Endothelial cell of umbilical vein (primary cell): Measurements from ENCODE around the gene NELFCD. TPM values are rescaled to one million over a fixed set of nuclear protein-coding genes. Genes with fewer than 3 reads are reported as not detected.

Experiments
- BruUV-seq: library from RNA; stranded (reverse); fragments of 400-500 nt; replicated peaks from 2 replicates; lab custom pipeline; 2021; lab: Mats Ljungman, UMichigan
- CTCF ChIA-PET: fragments of 300-600, 350-600 bp; sonication (Branson Sonifier 250); formaldehyde crosslinking; loops from one replicate; lab custom pipeline; 2021; ENCODE audit warnings: antibody characterized with exemption, inconsistent platforms; lab: Charles Lee
- POLR2A ChIA-PET: fragments of 300-600, 350-600 bp; sonication (Branson Sonifier 250); formaldehyde crosslinking; loops from one replicate; lab custom pipeline; 2021; ENCODE audit warnings: antibody characterized with exemption, inconsistent platforms; lab: Charles Lee
- DNase-seq: peaks from one replicate; pipeline ENCODE4 v3.0.0-alpha.2; 2011; ENCODE audit warnings: low read depth, low spot score
- FAIRE-seq: peaks from 2 replicates; lab custom pipeline; 2011; peaks lifted over from hg19 to GRCh38; lab: Jason Lieb, UNC
- H2AFZ ChIP-seq: 2 replicates; pipeline ENCODE4 v1.6.0; 2012; ENCODE audit warnings: low read depth, low read length, control low read depth, inconsistent platforms
- H3K27ac ChIP-seq: 2 replicates; pipeline ENCODE4 v1.5.1; 2011; ENCODE audit warnings: low read depth, mild to moderate bottlenecking, control low read depth, low read length, moderate library complexity; ENCODE audit not compliant: insufficient read depth
- H3K27me3 ChIP-seq, 2 experiments: 2 replicates each; pipeline versions ENCODE4 v1.6.0 to v1.6.1; 2011; ENCODE audit warnings: low read length in 2 of 2, mixed read lengths in 1 of 2; ENCODE audit not compliant: control insufficient read depth in 2 of 2, insufficient read depth in 2 of 2
- H3K36me3 ChIP-seq, 2 experiments: 2 replicates in 1 of 2; 3 replicates in 1 of 2; pipeline ENCODE4 v1.5.1; 2011; ENCODE audit warnings: low read length in 2 of 2, mild to moderate bottlenecking in 1 of 2, moderate library complexity in 1 of 2; ENCODE audit not compliant: control insufficient read depth in 2 of 2, insufficient read depth in 2 of 2; ENCODE audit errors: extremely low read depth in 1 of 2
- H3K4me1 ChIP-seq: 3 replicates; pipeline ENCODE4 v1.5.1; 2011; ENCODE audit warnings: mild to moderate bottlenecking, low read length; ENCODE audit not compliant: control insufficient read depth, insufficient read depth; ENCODE audit errors: extremely low read depth
- H3K4me2 ChIP-seq: 2 replicates; pipeline ENCODE4 v1.6.1; 2011; ENCODE audit warnings: low read length, control low read depth, mixed read lengths; ENCODE audit not compliant: insufficient read depth
- H3K4me3 ChIP-seq, 3 experiments: fragments of 200-600 bp in 1 of 3; sonication (generic), shearing (Covaris generic) in 1 of 3; replicated peaks in 1 of 3; 2 replicates each; pipeline ENCODE4 v1.5.1; 2011 to 2016; ENCODE audit warnings: control low read depth in 3 of 3, low read length in 3 of 3, mild to moderate bottlenecking in 2 of 3, inconsistent platforms in 1 of 3, low read depth in 1 of 3, moderate library complexity in 1 of 3; ENCODE audit not compliant: insufficient read depth in 1 of 3
- H3K79me2 ChIP-seq: 2 replicates; pipeline ENCODE4 v1.6.0; 2012; ENCODE audit warnings: low read length, inconsistent platforms; ENCODE audit not compliant: control insufficient read depth, insufficient read depth
- H3K9ac ChIP-seq: replicated peaks from 2 replicates; pipeline ENCODE3; 2011; ENCODE audit warnings: low read length, control low read depth; ENCODE audit not compliant: insufficient read depth; ENCODE audit errors: extremely low read depth
- H3K9me1 ChIP-seq: replicated peaks from 3 replicates; pipeline ENCODE4 v1.6.0; 2011; ENCODE audit warnings: mild to moderate bottlenecking, low read length; ENCODE audit not compliant: control insufficient read depth, insufficient read depth; ENCODE audit errors: extremely low read depth
- H3K9me3 ChIP-seq: replicated peaks from 2 replicates; pipeline ENCODE4 v1.5.1; 2012; ENCODE audit warnings: low read length, inconsistent platforms; ENCODE audit not compliant: control insufficient read depth, insufficient read depth
- H4K20me1 ChIP-seq: replicated peaks from 2 replicates; pipeline ENCODE3; 2011; ENCODE audit warnings: mild to moderate bottlenecking, low read length; ENCODE audit not compliant: control insufficient read depth, insufficient read depth; ENCODE audit errors: extremely low read depth
- EZH2 ChIP-seq: IDR thresholded peaks from 2 replicates; pipeline ENCODE4 v1.6.1; 2012; ENCODE audit warnings: borderline replicate concordance, low read depth, mild to moderate bottlenecking, moderate library complexity, low read length, inconsistent platforms; ENCODE audit not compliant: severe bottlenecking
- GATA2 ChIP-seq: IDR thresholded peaks from 2 replicates; pipeline ENCODE4 v1.7.0; 2011; ENCODE audit warnings: low read depth, mild to moderate bottlenecking, moderate library complexity, mixed read lengths, low read length; ENCODE audit not compliant: insufficient read length, insufficient read depth
- JUN ChIP-seq: IDR thresholded peaks from 2 replicates; pipeline ENCODE4 v1.6.1; 2011; ENCODE audit warnings: borderline replicate concordance, low read depth; ENCODE audit not compliant: insufficient read length, insufficient read depth
- MYC ChIP-seq: IDR thresholded peaks from one replicate; pipeline ENCODE4 v1.6.1; 2011; ENCODE audit warnings: mild to moderate bottlenecking, low read depth, low read length
- POLR2A ChIP-seq: IDR thresholded peaks from 2 replicates; pipeline ENCODE4 v1.6.1; 2012; ENCODE audit warnings: low read depth, mild to moderate bottlenecking, control low read depth, low read length
- dilution Hi-C: fragments of 300-500 bp; cut with MboI; formaldehyde crosslinking; loops from one replicate; pipeline ENCODE4 v1.15.0; 2019; ENCODE audit warnings: low sequenced_read_pairs; ENCODE audit not compliant: extremely low pct_ligation_motif_present
- intact Hi-C: fragments of 100-400 bp; cut with micrococcal nuclease; formaldehyde crosslinking; loops from one replicate; pipeline ENCODE4 v1.10.0; 2022
- polyA plus RNA-seq, 4 experiments: library from polyadenylated mRNA; depleted of rRNA in 3 of 4; stranded (reverse) in 3 of 4; unstranded in 1 of 4; fragments of >200 nt; gene quantifications; 2 replicates each; pipeline versions ENCODE4 v1.2.1 to v1.2.3, GENCODE V29; 2011 to 2012; ENCODE audit warnings: missing spikeins in 1 of 4
- total RNA-seq: library from RNA; stranded (reverse); gene quantifications from 2 replicates; pipeline ENCODE4 v1.2.3, GENCODE V29; 2021
- TF ChIP-seq, protein P1 (sequence below), 2 donors: IDR thresholded peaks; 1 replicate in 1 of 2; 2 replicates in 1 of 2; pipeline ENCODE4 v1.5.1; 2011; ENCODE audit warnings: low read length in 2 of 2, mild to moderate bottlenecking in 2 of 2, moderate library complexity in 2 of 2, control low read depth in 1 of 2, inconsistent platforms in 1 of 2, low read depth in 1 of 2; ENCODE audit not compliant: insufficient read depth in 1 of 2; ENCODE audit errors: extremely low read depth in 1 of 2

The NELFCD gene
- total and polyA plus RNA-seq, 2 donors (not counting 3 experiments of a cell fraction or from before 2014, with no cell fraction given) = 90.1 to 92.5 TPM

DNA sequence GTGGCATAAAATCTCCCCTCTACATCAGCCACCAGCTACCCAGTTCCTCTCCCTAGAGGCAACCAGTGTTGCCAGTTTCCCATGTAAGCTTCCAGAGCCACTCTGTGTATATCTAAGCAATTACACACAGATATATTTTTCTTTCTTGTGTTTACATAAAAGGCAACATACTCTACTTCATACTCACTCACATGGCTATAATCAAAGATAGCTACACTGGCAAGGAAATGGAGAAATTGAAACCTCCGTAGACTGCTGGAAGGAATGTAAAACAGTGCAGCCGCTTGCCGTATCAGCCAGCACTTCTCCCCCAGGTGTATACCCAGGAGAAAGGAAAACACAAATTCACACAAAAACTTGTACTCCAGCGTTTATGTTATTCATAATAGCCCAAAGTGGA lies 38.5 kb upstream of the NELFCD start:
- Histone ChIP-seq H3K4me2 (no peak overlapping the region), H2AFZ (no peak overlapping the region), H3K4me3 (no peak overlapping the region), H3K27me3 (peaks cover 3 to 12% of the 10 kb centered on the region in 2 experiments), H3K27ac (no peak overlapping the region), H4K20me1 (no peaks in the 10 kb centered on the region), H3K9me3 (no peaks in the 10 kb centered on the region), H3K9ac (no peak overlapping the region), H3K79me2 (no peaks in the 10 kb centered on the region), H3K36me3 (no peaks in the 10 kb centered on the region), H3K4me1 (no peaks in the 10 kb centered on the region), H3K9me1 (no peaks in the 10 kb centered on the region)
- DNase-seq (no peak), FAIRE-seq (no peak)
- BruUV-seq = no TSS peak
- TF ChIP-seq EZH2 (no peak), MYC (no peak), POLR2A (no peak)
- TF ChIP-seq, protein P1, sequence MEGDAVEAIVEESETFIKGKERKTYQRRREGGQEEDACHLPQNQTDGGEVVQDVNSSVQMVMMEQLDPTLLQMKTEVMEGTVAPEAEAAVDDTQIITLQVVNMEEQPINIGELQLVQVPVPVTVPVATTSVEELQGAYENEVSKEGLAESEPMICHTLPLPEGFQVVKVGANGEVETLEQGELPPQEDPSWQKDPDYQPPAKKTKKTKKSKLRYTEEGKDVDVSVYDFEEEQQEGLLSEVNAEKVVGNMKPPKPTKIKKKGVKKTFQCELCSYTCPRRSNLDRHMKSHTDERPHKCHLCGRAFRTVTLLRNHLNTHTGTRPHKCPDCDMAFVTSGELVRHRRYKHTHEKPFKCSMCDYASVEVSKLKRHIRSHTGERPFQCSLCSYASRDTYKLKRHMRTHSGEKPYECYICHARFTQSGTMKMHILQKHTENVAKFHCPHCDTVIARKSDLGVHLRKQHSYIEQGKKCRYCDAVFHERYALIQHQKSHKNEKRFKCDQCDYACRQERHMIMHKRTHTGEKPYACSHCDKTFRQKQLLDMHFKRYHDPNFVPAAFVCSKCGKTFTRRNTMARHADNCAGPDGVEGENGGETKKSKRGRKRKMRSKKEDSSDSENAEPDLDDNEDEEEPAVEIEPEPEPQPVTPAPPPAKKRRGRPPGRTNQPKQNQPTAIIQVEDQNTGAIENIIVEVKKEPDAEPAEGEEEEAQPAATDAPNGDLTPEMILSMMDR (IDR thresholded peaks at IDR 0.05; ENCODE audit: extremely low read depth in 1 of 2, insufficient read depth in 1 of 2, low read depth in 1 of 2, low read length in 2 of 2) = no peak
- ChIA-PET POLR2A (interaction anchor here (0.7 kb wide), 1 partner anchor 13 kb away, joined by 3 read pairs; no protein-coding TSS in a partner anchor), CTCF (no interaction called here)
- intact Hi-C loops = no loop called here
- dilution Hi-C loops = no loop called here

DNA sequence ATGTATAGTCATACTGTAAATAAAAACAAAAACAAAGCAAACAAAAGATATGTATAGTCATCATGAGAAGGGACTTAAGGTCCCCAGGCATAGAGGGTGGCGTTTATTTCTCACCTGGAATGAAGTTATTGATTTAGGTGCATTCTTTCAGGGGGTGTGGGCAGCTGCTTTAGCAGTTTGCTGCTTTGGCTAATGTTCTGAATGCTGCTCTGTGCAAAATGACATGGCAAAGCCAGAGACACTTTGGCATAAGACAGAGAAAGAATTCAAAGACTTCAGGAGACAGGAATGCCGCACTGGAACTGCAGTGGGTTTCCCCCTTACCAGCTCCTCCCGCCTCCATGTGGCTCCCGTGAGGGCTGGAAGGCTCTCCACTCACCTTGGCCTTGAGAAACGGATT lies 36.4 kb upstream of the NELFCD start:
- no peak overlapping the region for H2AFZ ChIP-seq
- no peaks in the 10 kb centered on the region for H4K20me1 ChIP-seq
- TF ChIP-seq, protein P1 (IDR thresholded peaks at IDR 0.05; ENCODE audit: extremely low read depth in 1 of 2, insufficient read depth in 1 of 2, low read depth in 1 of 2, low read length in 2 of 2) = no peak
- TF ChIP-seq MYC (no peak), GATA2 (no peak), JUN (no peak)
- no peak overlapping the region for H3K9ac ChIP-seq
- DNase-seq (no peak), FAIRE-seq (no peak)
- ChIA-PET POLR2A (no interaction called here), CTCF (no interaction called here)
- intact Hi-C loops (no loop called here), dilution Hi-C loops (no loop called here)
- no peak overlapping the region for H3K4me2 ChIP-seq
- no peaks in the 10 kb centered on the region for H3K9me3 ChIP-seq
- no peak overlapping the region for H3K27ac ChIP-seq
- H3K36me3 ChIP-seq = no peaks in the 10 kb centered on the region
- no peak overlapping the region for H3K4me3 ChIP-seq
- no peaks in the 10 kb centered on the region for H3K4me1 ChIP-seq
- BruUV-seq = no TSS peak
- H3K79me2 ChIP-seq = no peaks in the 10 kb centered on the region
- H3K27me3 ChIP-seq = peaks cover 0 to 2% of the 10 kb centered on the region in 2 experiments
- H3K9me1 ChIP-seq = no peaks in the 10 kb centered on the region
